Measurements from ENCODE around the gene EML1.

DNA sequence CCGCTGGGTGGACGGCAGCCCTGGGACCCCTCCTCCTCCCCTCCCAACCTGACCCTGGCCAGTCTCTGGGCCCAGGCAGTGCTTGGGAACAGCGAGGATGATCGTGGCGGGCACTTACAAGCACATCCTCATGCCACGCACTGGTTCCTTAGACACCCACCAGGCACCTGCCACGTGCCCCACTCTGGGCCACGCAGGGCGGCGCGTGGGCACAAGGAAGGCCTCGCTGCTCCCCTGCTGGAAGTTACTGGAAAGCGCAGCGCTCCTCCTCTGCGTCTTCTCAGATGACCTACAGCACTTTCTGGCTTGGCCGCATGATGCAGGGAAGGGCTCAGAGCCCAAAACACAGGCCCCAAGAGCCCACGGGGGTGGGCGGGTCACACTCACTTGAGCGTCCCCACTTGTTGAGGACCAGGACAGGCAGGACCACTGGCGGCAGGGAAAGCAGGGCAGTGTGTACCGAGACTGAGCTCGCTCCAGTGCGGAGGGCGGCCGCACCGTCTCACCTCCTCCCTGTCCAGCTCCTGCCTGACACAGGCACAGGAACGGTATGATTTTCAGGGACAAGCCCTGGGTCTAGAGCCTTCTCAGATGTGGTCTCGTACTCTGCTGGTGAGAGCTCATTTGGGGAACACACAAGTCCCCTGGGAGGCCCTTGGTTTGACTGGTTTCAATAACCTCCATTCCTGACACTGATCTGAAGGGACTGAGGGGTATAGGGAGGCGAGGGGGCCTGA is 143.7 kb downstream of the EML1 start:
- TF ChIP-seq CTCF (IDR thresholded peaks at IDR 0.05; ENCODE audit: poor library complexity), result no peak
- no peak for TF ChIP-seq EZH2 (IDR thresholded peaks at IDR 0.05; ENCODE audit: borderline replicate concordance)
- TF ChIP-seq EZH2phosphoT487 (IDR thresholded peaks at IDR 0.05; ENCODE audit: low read depth, severe bottlenecking, unreplicated experiment), result no peak

Data from hepatocyte (in vitro differentiated cells).